A673 (cell line): ENCODE measurements around the gene ACHE. TPM values are rescaled to one million over a fixed set of nuclear protein-coding genes. Genes with fewer than 3 reads are reported as not detected.

Source experiments
- BruUV-seq: library from RNA; stranded (reverse); fragments of 400-500 nt; replicated peaks from 2 replicates; lab custom pipeline; 2021; lab: Mats Ljungman, UMichigan
- CTCF ChIA-PET: fragments of 300-600 bp; sonication (Branson Sonifier 250); formaldehyde crosslinking; loops from one replicate; lab custom pipeline; 2022; ENCODE audit warnings: antibody characterized with exemption; lab: Charles Lee
- POLR2A ChIA-PET: fragments of 300-600 bp; sonication (Branson Sonifier 250); formaldehyde crosslinking; loops from one replicate; lab custom pipeline; 2022; ENCODE audit warnings: antibody characterized with exemption; ENCODE audit not compliant: low non-redundant PET; lab: Charles Lee
- DNase-seq: peaks from one replicate; pipeline ENCODE4 v3.0.0-alpha.2; 2015; ENCODE audit warnings: low spot score
- H3K27ac ChIP-seq: fragments of 200-600 bp; sonication (generic); 2 replicates; pipeline ENCODE4 v1.5.1; 2016; ENCODE audit warnings: mixed run types, low read depth, mild to moderate bottlenecking, mixed read lengths, antibody characterized with exemption, low read length; ENCODE audit not compliant: poor library complexity, severe bottlenecking
- H3K27me3 ChIP-seq: fragments of 200-600 bp; sonication (generic); replicated peaks from 2 replicates; pipeline ENCODE4 v1.6.1; 2017; ENCODE audit warnings: mixed run types, low read depth, mild to moderate bottlenecking, mixed read lengths, antibody characterized with exemption, low read length; ENCODE audit not compliant: insufficient read depth, poor library complexity
- H3K36me3 ChIP-seq: fragments of 200-600 bp; sonication (generic); 2 replicates; pipeline ENCODE4 v1.6.1; 2016; ENCODE audit warnings: mixed run types, mild to moderate bottlenecking, mixed read lengths, antibody characterized with exemption, low read length; ENCODE audit not compliant: insufficient read depth, poor library complexity, severe bottlenecking
- H3K4me1 ChIP-seq: fragments of 200-600 bp; sonication (generic); 2 replicates; pipeline ENCODE4 v1.6.1; 2017; ENCODE audit warnings: mixed run types, mild to moderate bottlenecking, mixed read lengths, antibody characterized with exemption, low read length; ENCODE audit not compliant: insufficient read depth, poor library complexity, severe bottlenecking
- H3K4me3 ChIP-seq: fragments of 200-600 bp; sonication (generic); 2 replicates; pipeline ENCODE4 v1.5.1; 2016; ENCODE audit warnings: low read depth, mixed run types, mild to moderate bottlenecking, mixed read lengths, low read length; ENCODE audit not compliant: poor library complexity, severe bottlenecking
- H3K9me3 ChIP-seq: fragments of 200-600 bp; sonication (generic); 2 replicates; pipeline ENCODE4 v1.6.1; 2016; ENCODE audit warnings: mixed run types, low read depth, mild to moderate bottlenecking, mixed read lengths, antibody characterized with exemption, low read length; ENCODE audit not compliant: poor library complexity, severe bottlenecking
- EZH2 ChIP-seq: fragments of 200-600 bp; sonication (generic); IDR thresholded peaks from 2 replicates; pipeline ENCODE4 v1.6.1; 2017; ENCODE audit warnings: borderline replicate concordance, low read depth, mild to moderate bottlenecking, mixed read lengths, antibody characterized with exemption, low read length; ENCODE audit not compliant: poor library complexity, severe bottlenecking
- intact Hi-C: fragments of 100-400 bp; cut with micrococcal nuclease; formaldehyde crosslinking; loops from one replicate; pipeline ENCODE4 v1.10.0; 2022; ENCODE audit not compliant: unreplicated experiment
- total RNA-seq: library from RNA; stranded (reverse); gene quantifications from 2 replicates; pipeline ENCODE4 v1.2.3, GENCODE V29; 2021
- TF ChIP-seq, protein P1 (sequence below): fragments of 300-800, 200-600 bp; sonication (generic); conservative IDR thresholded peaks from 2 replicates; pipeline ENCODE4 v1.5.1; 2017; ENCODE audit warnings: low read depth, mild to moderate bottlenecking, antibody characterized with exemption, low read length, moderate library complexity, mixed read lengths

ACHE gene
- total RNA-seq, 1 experiment from 2014 or later = 0.52 TPM

DNA sequence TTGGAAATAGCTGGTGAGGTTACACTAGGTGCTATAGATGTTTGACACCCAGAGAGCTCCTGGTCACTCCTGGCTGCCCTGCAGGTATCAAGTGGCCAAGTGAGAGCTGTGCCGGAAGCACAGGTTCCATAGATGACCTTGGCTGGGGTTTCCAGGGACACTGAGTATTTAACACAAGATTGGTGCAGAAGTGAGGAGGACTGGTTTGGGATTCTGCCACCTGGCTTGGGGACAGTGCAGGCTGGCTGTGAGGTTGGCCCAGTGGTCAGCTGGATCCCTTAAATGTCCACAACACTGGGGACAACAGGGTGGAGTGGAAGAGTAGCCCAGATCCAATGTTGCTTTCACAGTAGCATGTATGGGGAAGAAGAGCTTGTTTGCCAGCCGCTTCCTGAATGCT, 5.3 kb upstream of the ACHE start:
- Histone ChIP-seq H3K36me3 (no peaks in the 10 kb centered on the region), H3K4me3 (no peak overlapping the region), H3K4me1 (peaks cover 7% of the 10 kb centered on the region), H3K9me3 (no peaks in the 10 kb centered on the region), H3K27me3 (peaks cover 6% of the 10 kb centered on the region), H3K27ac (no peak overlapping the region)
- TF ChIP-seq EZH2 = no peak
- TF ChIP-seq, protein P1, sequence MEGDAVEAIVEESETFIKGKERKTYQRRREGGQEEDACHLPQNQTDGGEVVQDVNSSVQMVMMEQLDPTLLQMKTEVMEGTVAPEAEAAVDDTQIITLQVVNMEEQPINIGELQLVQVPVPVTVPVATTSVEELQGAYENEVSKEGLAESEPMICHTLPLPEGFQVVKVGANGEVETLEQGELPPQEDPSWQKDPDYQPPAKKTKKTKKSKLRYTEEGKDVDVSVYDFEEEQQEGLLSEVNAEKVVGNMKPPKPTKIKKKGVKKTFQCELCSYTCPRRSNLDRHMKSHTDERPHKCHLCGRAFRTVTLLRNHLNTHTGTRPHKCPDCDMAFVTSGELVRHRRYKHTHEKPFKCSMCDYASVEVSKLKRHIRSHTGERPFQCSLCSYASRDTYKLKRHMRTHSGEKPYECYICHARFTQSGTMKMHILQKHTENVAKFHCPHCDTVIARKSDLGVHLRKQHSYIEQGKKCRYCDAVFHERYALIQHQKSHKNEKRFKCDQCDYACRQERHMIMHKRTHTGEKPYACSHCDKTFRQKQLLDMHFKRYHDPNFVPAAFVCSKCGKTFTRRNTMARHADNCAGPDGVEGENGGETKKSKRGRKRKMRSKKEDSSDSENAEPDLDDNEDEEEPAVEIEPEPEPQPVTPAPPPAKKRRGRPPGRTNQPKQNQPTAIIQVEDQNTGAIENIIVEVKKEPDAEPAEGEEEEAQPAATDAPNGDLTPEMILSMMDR = no peak
- intact Hi-C loops = no loop called here
- DNase-seq = no peak
- POLR2A ChIA-PET = interaction anchor here (0.5 kb wide), 1 partner anchor 163 kb away, joined by 3 read pairs; no protein-coding TSS in a partner anchor
- BruUV-seq = no TSS peak
- CTCF ChIA-PET = interaction anchor here (0.5 to 0.7 kb wide), 2 partner anchors 158 to 181 kb away, joined by 3 read pairs; no protein-coding TSS in a partner anchor

DNA sequence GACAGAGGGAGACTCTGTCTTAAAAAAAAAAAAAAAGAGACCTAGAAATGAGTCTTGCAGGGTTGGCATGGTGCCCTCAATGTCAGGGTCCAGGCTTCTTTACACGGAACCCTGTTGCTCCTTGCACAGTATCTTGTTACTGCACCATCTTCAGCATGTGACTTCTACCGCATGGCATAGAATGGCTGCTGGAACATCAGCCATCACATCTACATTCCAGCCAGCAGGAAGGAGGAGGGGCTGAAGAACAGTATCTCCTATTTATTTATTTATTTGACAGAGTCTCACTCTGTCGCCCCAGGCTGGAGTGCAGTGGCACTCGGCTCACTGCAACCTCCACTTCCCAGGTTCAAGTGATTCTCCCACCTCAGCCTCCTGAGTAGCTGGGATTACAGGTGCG, 3.7 kb upstream of the ACHE start:
- Histone ChIP-seq H3K9me3 (no peaks in the 10 kb centered on the region), H3K36me3 (no peaks in the 10 kb centered on the region), H3K27ac (no peak overlapping the region), H3K27me3 (peaks cover 7% of the 10 kb centered on the region), H3K4me3 (no peak overlapping the region), H3K4me1 (peaks cover 9% of the 10 kb centered on the region)
- intact Hi-C loops = loop anchor here (5.0 to 10.0 kb wide), 3 partner anchors 178 to 383 kb away; no protein-coding TSS in a partner anchor
- ChIA-PET POLR2A (no interaction called here), CTCF (no interaction called here)
- DNase-seq = no peak
- TF ChIP-seq EZH2 = no peak
- TF ChIP-seq, protein P1 = no peak
- no TSS peak for BruUV-seq

DNA sequence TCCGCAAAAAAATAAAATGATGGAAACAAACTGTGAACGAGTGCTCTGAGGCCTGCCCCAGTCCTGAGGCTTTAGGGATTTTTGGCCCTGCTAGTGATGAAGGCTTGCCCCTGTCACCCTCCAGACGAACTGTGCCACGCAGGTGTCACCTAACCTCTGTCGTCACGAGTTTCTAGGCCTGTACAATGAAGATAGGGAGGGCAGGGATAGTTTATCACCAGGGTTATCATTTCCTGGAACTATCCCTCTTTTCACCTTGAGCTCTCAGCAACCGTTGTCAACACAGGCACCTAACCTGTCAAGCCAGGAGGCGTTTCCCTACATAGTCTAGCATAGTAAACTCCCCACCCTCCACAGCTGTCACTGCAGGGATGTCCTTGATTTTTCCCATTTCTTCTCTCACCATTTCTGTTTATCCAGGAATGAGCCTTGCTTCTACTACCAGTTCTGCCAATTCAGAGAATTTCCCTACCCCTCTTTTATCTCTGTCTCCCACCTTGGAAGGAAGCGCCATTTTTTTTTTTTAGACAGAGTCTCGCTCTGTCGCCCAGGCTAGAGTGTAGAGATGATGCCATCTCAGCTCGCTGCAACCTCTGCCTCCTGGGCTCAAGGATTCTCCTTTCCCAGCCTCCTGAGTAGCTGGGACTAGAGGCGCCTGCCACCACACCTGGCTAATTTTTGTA, 2.2 kb upstream of the ACHE start:
- no peak for TF ChIP-seq EZH2
- no peaks in the 10 kb centered on the region for H3K9me3 ChIP-seq
- H3K4me3 ChIP-seq = no peak overlapping the region
- H3K27ac ChIP-seq = no peak overlapping the region
- no peak for DNase-seq
- CTCF ChIA-PET = no interaction called here
- H3K4me1 ChIP-seq = peaks cover 9% of the 10 kb centered on the region
- intact Hi-C loops = loop anchor here (1.0 to 10.0 kb wide), 4 partner anchors 161 to 384 kb away; no protein-coding TSS in a partner anchor
- POLR2A ChIA-PET = no interaction called here
- peaks cover 7% of the 10 kb centered on the region for H3K27me3 ChIP-seq
- BruUV-seq = no TSS peak
- H3K36me3 ChIP-seq = no peaks in the 10 kb centered on the region
